Measurements from ENCODE around the gene TMEM232.

TMEM232 gene

DNA sequence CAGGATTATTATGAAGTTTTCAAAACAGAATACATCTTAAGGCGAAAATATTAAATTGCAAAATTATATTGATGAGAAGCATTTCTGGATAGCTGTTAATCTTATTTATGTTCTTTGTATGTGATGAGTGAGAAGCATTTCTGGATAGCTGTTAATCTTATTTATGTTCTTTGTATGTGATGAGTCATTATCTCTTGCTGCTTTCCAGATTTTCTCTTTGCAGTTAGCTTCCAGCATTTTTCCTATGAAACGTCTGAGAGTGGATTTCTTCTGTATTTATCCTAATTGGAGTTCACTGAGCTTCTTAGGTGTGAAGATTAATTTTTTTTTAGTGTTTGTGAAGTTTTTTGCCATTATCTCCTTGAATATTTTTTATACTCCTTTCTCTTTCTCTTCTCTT is 8.2 kb downstream of the TMEM232 start:
- Histone ChIP-seq H3K27ac (replicated peaks) (no peak overlapping the region), H3K27me3 (ENCODE audit: insufficient read depth, poor library complexity, severe bottlenecking) (no peaks in the 10 kb centered on the region), H3K4me3 (replicated peaks; ENCODE audit: insufficient read depth, low read length) (no peak overlapping the region)
- DNase-seq (ENCODE audit: low read depth in 1 of 2, low spot score in 1 of 2), result no peak
- TF ChIP-seq, protein P1, sequence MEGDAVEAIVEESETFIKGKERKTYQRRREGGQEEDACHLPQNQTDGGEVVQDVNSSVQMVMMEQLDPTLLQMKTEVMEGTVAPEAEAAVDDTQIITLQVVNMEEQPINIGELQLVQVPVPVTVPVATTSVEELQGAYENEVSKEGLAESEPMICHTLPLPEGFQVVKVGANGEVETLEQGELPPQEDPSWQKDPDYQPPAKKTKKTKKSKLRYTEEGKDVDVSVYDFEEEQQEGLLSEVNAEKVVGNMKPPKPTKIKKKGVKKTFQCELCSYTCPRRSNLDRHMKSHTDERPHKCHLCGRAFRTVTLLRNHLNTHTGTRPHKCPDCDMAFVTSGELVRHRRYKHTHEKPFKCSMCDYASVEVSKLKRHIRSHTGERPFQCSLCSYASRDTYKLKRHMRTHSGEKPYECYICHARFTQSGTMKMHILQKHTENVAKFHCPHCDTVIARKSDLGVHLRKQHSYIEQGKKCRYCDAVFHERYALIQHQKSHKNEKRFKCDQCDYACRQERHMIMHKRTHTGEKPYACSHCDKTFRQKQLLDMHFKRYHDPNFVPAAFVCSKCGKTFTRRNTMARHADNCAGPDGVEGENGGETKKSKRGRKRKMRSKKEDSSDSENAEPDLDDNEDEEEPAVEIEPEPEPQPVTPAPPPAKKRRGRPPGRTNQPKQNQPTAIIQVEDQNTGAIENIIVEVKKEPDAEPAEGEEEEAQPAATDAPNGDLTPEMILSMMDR (IDR thresholded peaks at IDR 0.05; ENCODE audit: insufficient read depth, low read length), result no peak
- TF ChIP-seq SPI1 (IDR thresholded peaks at IDR 0.05; ENCODE audit: borderline replicate concordance, low read depth) (no peak), POLR2AphosphoS5 (IDR thresholded peaks at IDR 0.05; ENCODE audit: low read depth) (no peak), GABPA (IDR thresholded peaks at IDR 0.05; ENCODE audit: low read depth) (no peak)
- TF ChIP-seq, protein P2, sequence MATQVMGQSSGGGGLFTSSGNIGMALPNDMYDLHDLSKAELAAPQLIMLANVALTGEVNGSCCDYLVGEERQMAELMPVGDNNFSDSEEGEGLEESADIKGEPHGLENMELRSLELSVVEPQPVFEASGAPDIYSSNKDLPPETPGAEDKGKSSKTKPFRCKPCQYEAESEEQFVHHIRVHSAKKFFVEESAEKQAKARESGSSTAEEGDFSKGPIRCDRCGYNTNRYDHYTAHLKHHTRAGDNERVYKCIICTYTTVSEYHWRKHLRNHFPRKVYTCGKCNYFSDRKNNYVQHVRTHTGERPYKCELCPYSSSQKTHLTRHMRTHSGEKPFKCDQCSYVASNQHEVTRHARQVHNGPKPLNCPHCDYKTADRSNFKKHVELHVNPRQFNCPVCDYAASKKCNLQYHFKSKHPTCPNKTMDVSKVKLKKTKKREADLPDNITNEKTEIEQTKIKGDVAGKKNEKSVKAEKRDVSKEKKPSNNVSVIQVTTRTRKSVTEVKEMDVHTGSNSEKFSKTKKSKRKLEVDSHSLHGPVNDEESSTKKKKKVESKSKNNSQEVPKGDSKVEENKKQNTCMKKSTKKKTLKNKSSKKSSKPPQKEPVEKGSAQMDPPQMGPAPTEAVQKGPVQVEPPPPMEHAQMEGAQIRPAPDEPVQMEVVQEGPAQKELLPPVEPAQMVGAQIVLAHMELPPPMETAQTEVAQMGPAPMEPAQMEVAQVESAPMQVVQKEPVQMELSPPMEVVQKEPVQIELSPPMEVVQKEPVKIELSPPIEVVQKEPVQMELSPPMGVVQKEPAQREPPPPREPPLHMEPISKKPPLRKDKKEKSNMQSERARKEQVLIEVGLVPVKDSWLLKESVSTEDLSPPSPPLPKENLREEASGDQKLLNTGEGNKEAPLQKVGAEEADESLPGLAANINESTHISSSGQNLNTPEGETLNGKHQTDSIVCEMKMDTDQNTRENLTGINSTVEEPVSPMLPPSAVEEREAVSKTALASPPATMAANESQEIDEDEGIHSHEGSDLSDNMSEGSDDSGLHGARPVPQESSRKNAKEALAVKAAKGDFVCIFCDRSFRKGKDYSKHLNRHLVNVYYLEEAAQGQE (IDR thresholded peaks at IDR 0.05; ENCODE audit: insufficient replicate concordance, low read depth), result no peak

DNA sequence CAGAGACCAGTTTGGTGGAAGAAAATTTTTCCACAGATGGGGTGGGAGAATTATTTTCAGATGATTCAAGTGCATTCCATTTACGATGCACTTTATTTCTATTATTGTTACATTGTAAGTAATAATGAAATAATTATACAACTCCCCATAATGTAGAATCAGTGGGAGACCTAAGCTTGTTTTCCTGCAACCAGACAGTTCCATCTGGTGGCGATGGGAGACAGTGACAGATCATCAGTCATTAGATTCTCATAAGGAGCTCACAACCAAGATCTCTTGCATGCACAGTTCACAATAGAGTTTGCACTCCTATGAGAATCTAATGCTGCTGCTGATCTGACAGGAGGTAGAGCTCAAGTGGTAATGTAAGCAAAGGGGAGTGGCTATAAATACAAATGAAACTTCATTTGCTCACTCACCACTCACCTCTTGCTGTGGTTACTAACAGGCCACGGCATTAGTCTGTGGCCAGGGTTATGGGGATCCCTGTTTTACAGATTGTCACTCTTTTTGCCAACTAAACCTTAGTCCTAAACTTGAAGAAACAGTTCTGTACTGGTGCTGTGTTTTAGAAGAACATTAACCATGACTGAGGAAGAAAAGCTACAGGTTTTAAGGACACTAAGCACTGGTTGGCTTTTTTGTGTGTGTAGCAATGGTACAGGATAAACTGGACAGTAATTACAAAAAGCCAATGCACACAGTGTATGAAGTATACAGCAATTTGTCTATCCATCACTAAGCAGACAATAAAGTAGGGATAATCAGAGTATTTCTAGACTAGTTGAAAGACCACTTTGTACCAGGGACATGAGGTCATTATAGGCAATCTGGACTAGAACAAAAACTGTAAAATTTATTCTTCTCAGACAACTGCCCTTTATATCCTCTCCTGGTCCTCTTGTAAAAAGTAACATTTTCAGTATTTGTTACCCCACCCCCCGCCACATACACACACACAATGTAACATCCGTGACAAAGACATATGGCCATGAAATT is 9.9 kb downstream of the TMEM232 start:
- TF ChIP-seq POLR2AphosphoS5 (IDR thresholded peaks at IDR 0.05; ENCODE audit: low read depth), result no peak
- TF ChIP-seq, protein P1 (IDR thresholded peaks at IDR 0.05; ENCODE audit: insufficient read depth, low read length), result no peak
- no peak for TF ChIP-seq GABPA (IDR thresholded peaks at IDR 0.05; ENCODE audit: low read depth)
- no peak for TF ChIP-seq SPI1 (IDR thresholded peaks at IDR 0.05; ENCODE audit: borderline replicate concordance, low read depth)
- TF ChIP-seq, protein P2 (IDR thresholded peaks at IDR 0.05; ENCODE audit: insufficient replicate concordance, low read depth), result no peak
- Histone ChIP-seq H3K4me3 (replicated peaks; ENCODE audit: insufficient read depth, low read length) (no peak overlapping the region), H3K27me3 (ENCODE audit: insufficient read depth, poor library complexity, severe bottlenecking) (no peaks in the 10 kb centered on the region), H3K27ac (replicated peaks) (no peak overlapping the region)
- no peak for DNase-seq (ENCODE audit: low read depth in 1 of 2, low spot score in 1 of 2)

DNA sequence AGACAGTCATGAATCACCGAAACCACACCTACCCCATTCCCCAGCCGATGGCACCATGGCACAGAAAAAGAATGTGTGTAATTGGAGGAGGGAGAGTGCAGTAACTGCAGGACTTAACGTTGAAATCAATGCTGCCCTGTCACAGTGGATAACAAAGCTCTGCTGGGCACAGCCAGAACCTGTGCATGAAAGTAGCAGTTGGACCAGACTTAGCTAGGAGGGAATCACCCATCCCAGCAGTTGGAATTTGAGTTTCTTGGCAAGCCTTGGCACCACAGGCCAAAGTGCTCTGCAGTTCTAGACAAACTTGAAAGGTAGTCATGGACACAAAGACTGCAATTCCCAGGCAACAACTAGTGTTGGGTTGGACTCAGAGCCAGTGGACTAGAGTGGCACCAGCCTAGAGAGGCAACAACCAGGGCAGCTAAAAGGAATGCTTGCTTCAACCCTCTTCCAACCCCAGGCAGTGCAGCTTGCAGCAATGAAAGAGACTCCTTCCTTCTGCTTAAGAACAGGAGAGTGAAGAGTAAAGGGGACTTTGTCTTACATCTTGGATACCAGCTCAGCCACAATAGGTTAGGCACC is 19.1 kb downstream of the TMEM232 start:
- no peak for DNase-seq (ENCODE audit: low read depth in 1 of 2, low spot score in 1 of 2)
- Histone ChIP-seq H3K27ac (replicated peaks) (no peak overlapping the region), H3K27me3 (ENCODE audit: insufficient read depth, poor library complexity, severe bottlenecking) (no peaks in the 10 kb centered on the region), H3K4me3 (replicated peaks; ENCODE audit: insufficient read depth, low read length) (no peak overlapping the region)
- no peak for TF ChIP-seq GABPA (IDR thresholded peaks at IDR 0.05; ENCODE audit: low read depth)
- no peak for TF ChIP-seq POLR2AphosphoS5 (IDR thresholded peaks at IDR 0.05; ENCODE audit: low read depth)

DNA sequence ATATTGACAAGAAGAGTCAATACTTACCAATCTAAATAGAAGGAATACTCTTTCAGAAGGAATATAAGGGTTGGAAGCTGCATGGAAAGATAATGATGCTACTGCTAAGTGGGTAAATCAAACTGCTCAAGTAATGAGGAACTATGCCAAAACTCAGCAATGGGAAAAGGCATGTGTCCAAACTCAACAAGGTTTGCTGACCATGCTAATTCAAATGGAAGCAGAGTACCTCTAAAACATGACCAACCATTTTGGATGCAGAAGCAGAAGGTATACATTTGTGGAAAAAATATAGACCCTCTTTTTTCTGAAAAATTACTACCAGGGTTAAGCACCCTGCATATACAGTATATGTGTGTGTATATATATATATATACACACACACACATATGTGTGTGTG is 21.1 kb downstream of the TMEM232 start:
- no peak for DNase-seq (ENCODE audit: low read depth in 1 of 2, low spot score in 1 of 2)
- no peak overlapping the region for H3K27ac ChIP-seq (replicated peaks)
- H3K4me3 ChIP-seq (replicated peaks; ENCODE audit: insufficient read depth, low read length), result no peak overlapping the region
- TF ChIP-seq GABPA (IDR thresholded peaks at IDR 0.05; ENCODE audit: low read depth), result no peak
- TF ChIP-seq, protein P2 (IDR thresholded peaks at IDR 0.05; ENCODE audit: insufficient replicate concordance, low read depth), result no peak
- TF ChIP-seq, protein P1 (IDR thresholded peaks at IDR 0.05; ENCODE audit: insufficient read depth, low read length), result no peak
- TF ChIP-seq SPI1 (IDR thresholded peaks at IDR 0.05; ENCODE audit: borderline replicate concordance, low read depth), result no peak
- TF ChIP-seq POLR2AphosphoS5 (IDR thresholded peaks at IDR 0.05; ENCODE audit: low read depth), result no peak
- H3K27me3 ChIP-seq (ENCODE audit: insufficient read depth, poor library complexity, severe bottlenecking), result no peaks in the 10 kb centered on the region

Data from HL-60 (cell line).